Heart left ventricle (tissue), 13 donors: ENCODE data around the gene TUBA4B.

Experiments
- POLR2A ChIP-seq, 2 donors: fragments of 450-650 bp; IDR thresholded peaks; one replicate each; pipeline ENCODE4 v1.6.1; 2017; ENCODE audit warnings: antibody characterized with exemption in 2 of 2, mild to moderate bottlenecking in 2 of 2, moderate library complexity in 2 of 2
- TF ChIP-seq, protein P1 (sequence below), 12 donors: fragments of 200-600 bp; sonication (generic) in 4 of 12; IDR thresholded peaks; one replicate each; pipeline versions ENCODE4 v1.5.0 to v1.8.0; 2018 to 2022; ENCODE audit warnings: antibody characterized with exemption in 12 of 12, mild to moderate bottlenecking in 5 of 12
- donor health status: ischemic (EF 13 %, LVEDD 7.1; RV severe dilation, severe dysfunction).
- donor health status: DM: no; HTN: yes; CAD: no.
- donor health status: DM: no; HTN: no; CAD: no.
- donor health status: ischemic (EF 25% LVEDD 6.9; RV normal size, moderate dysfunction).
- donor health status: ischemic (EF 25% LVEDD 5.7; RV mildly dilated, moderate dysfunction).
- donor health status: ischemic (EF 35%, LVEDD 5.7; RV mildly dilated, moderate dysfunction).
- donor health status: nonischemic (EF 11% LVEDD 7.7; RV severe dilation, severe dysfunction).
- donor health status: DM: yes; HTN: yes; CAD: no.
- donor health status: PGD.
- donor health status: ischemic (EF 29% LVEDD 5.4; RV normal size, mild dysfunction).
- donor health status: nonischemic (EF 23%, LVEDD 6.1; RV moderate dilation, normal function).

DNA sequence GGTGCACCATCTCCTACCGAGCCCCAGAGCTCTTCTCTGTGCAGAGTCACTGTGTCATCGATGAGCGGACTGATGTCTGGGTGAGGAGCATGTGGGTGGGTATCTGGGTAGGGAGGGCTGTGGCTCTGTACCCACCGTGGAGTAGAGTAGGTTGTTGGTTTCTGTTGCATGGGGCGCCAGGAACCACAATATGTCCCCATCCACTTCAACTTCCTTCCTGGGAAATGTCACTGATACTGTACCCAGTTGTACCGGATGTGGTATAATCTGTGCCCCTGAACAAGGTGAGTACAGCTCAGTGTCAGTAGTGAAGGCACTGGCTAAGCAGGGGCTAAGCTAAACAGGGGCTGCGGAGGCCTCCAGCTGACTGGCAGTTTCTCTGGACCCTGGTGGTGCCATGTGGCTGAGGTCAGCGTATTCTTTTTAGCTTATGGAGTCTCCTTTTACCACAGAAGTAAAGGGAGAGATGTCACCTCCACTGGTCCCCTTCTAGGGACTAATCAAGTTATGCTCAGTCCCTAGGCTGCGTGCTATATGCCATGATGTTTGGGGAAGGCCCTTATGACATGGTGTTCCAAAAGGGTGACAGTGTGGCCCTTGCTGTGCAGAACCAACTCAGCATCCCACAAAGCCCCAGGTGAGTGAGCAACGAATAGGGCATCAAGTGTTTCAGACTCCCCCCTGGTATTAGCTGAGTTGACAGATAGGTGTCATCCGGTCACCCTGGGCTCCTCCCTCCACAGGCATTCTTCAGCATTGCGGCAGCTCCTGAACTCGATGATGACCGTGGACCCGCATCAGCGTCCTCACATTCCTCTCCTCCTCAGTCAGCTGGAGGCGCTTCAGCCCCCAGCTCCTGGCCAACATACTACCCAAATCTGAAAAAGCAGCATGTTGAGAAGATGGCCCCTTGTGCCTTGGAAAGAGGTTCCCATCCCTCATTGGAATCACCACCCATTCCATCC, 5.1 kb upstream of the TUBA4B start:
- TF ChIP-seq, protein P1, sequence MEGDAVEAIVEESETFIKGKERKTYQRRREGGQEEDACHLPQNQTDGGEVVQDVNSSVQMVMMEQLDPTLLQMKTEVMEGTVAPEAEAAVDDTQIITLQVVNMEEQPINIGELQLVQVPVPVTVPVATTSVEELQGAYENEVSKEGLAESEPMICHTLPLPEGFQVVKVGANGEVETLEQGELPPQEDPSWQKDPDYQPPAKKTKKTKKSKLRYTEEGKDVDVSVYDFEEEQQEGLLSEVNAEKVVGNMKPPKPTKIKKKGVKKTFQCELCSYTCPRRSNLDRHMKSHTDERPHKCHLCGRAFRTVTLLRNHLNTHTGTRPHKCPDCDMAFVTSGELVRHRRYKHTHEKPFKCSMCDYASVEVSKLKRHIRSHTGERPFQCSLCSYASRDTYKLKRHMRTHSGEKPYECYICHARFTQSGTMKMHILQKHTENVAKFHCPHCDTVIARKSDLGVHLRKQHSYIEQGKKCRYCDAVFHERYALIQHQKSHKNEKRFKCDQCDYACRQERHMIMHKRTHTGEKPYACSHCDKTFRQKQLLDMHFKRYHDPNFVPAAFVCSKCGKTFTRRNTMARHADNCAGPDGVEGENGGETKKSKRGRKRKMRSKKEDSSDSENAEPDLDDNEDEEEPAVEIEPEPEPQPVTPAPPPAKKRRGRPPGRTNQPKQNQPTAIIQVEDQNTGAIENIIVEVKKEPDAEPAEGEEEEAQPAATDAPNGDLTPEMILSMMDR (IDR thresholded peaks at IDR 0.05): no peak
- no peak for TF ChIP-seq POLR2A (IDR thresholded peaks at IDR 0.05)
